ENCODE data around the gene MYRF.

The MYRF gene

DNA sequence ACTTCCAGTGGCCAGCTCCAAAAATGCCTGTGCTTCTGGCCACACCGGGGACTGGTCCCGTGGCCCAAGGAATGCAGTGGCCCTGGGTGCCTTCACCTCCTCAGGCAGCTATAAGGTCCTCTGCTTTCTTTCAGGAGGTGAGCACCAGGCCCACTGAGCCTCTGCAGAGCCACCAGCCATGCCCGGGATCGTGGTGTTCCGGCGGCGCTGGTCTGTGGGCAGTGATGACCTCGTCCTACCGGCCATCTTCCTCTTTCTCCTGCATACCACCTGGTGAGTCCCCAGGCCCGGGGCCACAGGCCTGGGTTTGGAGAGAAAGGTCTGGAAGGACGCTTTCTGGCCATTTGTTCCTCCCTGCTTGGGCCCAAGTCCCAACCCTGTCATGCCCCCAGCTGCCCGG, 32.5 kb upstream of the MYRF start:
- no peak for DNase-seq

DNA sequence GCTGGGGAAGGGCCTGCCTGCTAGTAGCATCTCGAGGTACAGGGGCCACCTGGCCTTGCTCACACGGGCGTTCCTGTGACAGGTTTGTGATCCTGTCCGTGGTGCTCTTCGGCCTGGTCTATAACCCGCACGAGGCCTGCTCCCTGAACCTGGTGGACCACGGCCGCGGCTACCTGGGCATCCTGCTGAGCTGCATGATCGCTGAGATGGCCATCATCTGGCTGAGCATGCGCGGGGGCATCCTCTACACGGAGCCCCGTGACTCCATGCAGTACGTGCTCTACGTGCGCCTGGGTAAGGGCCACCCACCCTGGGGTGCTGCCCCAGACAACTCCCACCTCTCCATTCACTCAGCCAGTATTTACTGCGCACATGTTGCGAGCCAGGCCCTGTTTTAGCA, 31.8 kb upstream of the MYRF start:
- no peak for DNase-seq

DNA sequence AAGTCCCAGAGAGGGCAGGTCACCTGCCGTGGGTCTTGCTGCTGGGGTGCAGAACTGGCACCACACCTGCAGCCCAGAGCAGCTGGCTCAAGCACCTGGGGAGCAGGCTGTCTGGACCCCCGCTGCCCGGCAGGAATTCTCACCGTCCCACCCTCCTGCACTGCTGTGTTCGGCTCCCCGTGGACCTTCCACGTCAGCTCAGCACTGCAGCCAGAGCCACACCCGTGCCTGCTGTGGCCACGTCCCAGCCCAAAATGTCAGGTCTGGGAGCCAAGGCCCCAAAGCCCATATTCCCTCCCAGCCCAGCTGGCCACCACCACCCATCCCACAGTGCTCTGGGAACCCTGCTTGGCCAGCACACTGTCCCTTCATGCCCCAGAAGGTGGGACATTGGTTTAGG, 28.0 kb upstream of the MYRF start:
- DNase-seq = no peak

DNA sequence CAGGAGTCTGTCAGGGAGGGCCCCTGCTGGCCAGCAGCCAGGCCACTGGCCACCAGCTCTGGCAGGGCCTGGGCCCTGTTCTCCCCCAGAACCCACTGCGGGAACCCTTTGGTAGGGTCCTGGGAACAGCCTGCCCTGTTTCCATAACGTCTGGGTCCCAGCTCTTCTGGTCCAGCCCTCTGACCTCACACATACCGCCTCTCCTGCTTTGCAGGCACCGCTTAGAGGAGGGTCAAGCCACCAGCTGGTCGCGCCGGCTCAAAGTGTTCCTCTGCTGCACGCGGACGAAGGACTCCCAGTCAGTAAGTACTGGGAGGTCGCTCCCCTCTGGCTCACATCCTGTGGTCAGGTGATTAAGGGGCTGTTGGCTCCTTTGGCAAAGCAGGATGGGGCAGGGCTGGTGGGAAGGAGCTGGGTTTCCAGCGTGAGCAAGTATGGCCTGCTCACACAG, 26.6 kb upstream of the MYRF start:
- DNase-seq = no peak

DNA sequence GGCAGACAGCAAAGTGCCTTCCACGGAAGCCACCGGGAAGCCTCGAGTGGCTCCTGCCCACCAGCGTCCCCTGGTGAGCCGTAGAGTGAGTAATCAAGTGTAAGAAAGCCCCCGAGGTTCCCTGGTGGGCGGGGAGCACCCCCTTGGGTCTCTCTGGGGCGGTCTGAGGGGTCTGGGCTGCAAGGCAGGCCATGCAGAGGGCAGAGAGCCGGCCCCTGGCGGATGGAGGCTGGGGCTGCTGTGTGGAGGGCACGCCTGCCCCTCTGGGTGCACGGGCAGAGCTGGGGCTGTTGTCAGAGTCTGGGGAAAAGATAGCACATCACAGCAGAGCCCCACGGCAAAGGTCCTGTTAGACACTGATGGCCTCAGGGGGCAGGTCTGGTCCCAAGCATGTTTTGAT, 25.7 kb upstream of the MYRF start:
- DNase-seq = no peak

DNA sequence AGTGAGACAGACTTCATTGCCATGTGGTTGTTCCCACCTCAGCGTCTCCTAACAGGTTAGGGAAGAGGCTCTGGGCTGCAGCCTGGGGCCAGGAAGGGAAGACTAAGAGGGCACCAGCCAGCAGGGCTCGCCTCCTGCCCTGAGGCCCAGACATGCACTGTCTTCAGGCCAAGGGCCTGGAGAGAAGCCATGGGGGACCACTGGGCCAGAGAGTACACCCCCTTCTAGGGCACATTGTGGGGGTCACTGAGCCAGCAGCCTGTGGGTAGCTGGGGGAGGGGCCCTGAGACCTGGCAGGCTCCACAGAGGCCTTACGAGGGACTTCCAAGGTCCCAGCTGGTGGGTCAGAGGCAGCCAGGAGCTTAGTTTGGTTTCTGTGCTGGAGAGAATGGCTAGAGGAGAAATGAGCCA, 25.0 kb upstream of the MYRF start:
- DNase-seq = no peak

DNA sequence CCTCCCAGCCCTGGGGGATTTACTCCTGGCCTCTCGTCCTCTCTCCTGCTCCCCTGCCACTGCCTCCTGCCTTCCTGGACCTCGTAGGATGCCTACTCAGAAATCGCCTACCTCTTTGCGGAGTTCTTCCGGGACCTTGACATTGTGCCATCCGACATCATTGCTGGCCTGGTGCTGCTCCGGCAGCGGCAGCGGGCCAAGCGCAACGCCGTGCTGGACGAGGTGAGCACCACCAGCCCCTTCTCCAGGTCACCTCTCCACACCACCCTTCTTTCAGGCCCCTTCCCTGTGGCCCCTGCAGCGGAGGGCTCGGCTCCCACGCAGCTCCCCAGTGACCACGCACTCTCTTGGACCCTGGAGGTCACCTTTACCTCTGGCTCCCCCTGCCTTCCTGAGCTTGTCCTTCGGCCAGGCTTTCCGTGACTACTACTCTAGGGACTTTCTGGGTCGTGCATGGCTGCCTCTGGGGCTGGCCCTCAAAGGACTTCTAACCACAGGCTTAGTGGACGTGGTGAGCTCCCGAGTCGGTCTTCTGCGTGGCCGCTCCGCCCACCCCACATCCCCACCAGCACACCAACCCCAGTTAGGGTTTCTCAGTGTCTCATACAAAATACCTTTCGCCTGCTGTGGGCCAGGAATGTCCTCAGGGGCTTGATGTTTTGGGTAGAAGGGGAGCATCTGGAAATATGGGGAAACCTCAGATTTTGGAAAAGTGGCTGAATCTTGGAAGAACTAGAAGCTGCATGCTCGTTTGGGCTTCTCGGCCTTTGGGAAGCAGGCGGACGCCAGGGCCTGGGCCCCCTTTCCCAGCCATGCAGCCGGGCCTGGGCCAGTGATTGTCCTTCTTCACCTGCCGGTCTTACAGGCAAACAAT, 24.1 kb upstream of the MYRF start:
- no peak for DNase-seq

DNA sequence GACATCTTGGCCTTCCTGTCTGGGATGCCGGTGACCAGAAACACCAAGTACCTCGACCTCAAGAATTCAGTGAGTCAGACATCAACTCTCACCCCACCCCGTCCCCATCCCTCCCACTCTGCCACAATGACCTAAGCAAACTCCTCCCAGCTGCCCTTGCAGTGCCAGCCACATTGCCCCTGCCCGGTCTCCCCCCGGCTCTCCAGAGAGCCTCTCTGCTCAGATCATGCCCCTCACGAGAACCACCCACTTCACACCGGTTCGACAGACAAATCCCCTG, 23.6 kb upstream of the MYRF start:
- no peak for DNase-seq

DNA sequence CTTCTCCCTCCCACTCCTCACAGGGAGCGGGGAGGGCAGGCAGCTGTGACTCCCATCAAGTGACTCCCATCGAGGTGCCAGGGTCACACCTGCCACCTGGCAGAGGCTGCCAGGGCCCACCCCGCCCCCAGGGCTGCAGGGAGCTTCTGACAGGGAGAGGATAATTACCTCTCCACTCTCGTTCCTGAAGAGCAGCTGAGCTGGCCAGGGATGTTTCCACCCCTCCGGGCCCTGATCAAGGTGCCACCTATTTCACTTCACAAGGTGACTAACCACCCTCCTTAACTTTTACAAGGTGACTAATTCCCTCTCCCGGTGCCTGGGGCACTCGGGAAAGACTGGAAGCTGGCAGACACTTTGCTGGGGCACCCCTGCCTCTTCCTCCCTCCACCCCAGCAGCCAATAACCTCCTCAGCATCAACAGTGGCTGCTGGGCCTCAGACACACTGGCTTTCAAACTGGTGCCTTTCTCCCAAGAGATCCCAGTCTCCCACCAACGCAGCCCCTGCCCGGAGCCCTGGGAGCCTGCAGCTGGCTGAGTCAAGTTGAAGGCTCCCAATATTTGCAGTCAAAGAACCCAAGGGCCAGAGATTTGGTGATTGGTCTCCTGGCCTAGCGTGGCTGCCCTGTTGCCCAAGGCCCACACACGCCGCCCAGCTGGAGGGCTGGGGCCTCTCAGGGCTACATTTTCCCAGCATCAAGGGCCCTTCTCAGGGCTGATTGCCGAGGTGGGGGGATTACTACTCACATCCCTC, 22.0 kb upstream of the MYRF start:
- no peak for DNase-seq

DNA sequence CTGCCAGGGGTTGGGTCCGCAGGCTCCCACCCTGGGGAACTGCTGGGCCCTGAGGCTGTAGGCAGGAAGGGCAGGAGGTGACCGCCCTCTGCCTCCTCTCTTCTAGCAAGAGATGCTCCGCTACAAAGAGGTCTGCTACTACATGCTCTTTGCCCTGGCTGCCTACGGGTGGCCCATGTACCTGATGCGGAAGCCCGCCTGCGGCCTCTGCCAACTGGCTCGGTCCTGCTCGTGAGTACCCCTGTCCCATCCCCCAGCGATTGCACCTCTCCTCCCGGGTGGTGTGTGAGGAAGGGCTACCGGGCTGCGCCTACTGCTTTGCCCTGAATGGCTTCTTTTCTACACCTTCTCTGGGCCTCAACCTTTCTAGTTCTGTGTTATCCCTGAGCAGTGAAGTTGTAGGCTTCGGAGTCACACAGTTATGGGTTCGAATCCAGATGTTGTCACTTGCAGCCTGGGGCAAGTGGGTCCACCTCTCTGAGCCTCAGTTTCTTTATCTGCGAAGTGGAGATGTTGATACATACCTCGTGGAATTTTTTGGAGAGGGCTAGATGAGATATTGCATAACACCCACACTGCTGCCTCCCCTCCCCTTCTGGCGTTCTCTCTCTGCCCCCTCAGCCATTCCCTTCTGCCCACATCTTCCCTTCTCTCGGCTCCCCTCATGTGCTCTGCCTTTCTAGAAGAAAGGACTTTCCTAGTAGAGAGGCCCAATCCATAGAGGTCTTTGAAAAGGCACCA, 21.1 kb upstream of the MYRF start:
- DNase-seq = no peak

DNA sequence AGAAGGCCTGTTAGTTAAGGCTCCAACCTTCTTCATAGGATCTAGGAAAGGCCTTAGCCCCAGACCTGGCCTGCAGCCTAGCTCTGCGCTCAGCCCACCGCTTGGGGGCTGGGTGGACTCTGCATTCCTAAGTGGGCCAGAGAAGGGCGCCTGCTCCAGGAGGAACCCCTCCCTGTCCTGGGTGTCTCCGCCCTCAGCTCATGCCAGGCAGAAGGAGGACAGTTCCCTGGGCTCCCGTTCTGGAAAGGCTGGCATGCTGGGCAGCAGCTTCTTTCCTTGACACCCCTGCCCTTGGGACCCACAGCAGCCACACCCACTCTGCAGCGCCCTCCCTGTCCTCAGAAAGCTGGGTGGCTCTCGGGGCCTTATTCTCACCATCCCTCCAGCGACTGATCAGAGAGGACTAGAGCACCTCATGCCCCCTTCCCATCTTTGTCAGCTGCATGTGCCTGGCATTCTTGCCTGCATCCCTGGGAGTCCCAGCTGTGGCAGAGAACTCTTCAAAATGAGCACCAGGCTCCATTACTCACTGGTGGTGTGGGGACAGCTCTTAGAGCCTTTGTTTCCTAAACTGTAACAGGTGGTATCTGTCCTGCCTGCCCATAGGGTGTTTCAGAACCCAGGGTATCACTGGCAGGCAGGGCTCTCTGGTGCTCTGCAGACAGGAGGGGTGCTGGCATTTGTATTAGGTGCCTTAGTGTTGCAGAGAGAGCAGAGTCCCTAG, 20.3 kb upstream of the MYRF start:
- no peak for DNase-seq

DNA sequence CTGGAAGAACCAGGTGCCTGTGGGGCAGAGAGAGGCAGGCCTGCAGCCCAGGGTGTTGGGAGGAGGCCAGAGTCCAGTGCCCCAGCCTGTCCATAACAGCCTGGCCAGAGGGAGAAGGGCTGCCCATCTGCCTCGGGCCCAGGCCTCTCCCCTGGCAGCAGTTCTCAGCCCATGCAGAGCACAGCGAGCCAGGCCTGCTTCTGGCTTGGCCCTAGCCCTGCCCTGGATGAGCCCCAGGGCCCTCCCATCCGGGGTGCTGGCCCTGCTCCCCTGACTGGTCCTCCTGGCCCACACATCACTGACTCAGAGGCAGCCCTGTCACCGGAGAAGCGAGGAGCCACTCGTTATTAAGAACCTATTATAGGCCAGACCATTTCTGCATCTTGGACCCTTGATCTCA, 19.7 kb upstream of the MYRF start:
- no peak for DNase-seq

DNA sequence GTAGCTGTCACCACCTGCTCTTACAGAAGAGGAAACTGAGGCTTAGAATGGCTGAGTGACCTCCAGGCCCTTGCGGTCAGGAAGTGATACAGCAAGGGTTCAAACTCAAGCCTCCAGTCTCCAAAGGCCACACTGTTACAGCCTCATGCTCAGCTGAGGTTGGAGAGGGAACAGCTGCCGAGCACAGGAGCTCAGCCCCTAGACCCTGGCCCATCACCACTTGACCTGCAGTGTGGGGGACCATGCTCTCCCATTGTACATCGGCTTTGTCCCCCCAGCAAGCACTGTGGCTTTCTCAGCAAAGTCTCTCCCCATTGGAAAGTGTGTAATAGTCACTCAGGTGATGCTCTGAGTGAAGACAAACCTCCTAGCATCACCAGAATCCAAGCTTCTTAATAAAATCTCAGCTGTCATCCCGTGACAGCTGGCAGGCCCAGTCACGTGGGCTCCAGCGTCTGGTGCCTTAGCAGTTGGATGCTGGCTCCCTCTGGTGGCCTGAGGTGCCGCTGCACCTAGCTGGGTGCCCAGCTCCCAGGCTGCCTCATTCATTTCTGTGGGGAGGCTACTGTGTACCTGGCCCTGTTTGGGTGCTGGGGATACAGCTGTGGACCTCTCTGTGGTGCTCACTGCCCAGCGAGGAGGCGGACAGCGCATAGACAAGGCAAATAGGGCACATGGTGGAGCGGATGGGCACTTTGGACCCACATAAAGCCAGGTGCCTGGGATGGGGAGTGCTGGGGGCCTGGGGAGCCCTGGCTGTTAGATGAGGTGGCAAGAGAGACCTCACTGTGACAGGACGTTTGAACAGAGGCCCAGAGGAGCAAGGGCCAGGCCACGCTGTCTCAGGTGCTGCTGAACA, 19.1 kb upstream of the MYRF start:
- DNase-seq = peak; percentile 57 to 66

DNA sequence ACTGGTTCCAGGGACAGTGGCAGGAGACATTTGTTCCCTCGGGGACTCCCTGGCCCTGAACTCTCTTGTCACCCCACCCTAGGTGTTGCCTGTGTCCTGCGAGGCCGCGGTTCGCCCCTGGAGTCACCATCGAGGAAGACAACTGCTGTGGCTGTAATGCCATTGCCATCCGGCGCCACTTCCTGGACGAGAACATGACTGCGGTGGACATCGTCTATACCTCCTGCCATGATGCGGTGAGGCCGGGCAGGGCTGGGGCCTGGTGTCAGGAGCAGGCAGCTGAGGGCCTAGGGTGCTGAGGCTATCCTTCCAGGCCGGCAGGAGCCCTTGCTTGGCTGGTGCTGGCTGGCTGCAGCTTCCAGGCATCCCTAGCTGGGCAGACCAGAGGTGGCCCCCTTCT, 17.7 kb upstream of the MYRF start:
- no peak for DNase-seq

DNA sequence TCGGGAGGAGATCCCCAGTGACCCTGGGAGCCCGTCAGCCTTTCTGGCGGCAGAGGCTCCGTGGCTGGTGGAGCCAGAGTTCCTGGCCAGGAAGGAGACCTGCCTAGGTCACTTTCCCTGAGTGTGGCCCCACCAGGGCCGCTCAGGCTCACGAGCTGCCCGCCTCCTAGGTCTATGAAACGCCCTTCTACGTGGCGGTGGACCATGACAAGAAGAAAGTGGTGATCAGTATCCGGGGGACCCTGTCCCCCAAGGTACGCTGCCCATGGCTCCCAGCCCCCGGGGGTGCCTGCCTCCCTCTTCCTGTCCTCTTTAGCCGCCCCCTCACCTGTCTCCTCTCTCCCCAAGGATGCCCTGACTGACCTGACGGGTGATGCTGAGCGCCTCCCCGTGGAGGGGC, 17.0 kb upstream of the MYRF start:
- DNase-seq = no peak

DNA sequence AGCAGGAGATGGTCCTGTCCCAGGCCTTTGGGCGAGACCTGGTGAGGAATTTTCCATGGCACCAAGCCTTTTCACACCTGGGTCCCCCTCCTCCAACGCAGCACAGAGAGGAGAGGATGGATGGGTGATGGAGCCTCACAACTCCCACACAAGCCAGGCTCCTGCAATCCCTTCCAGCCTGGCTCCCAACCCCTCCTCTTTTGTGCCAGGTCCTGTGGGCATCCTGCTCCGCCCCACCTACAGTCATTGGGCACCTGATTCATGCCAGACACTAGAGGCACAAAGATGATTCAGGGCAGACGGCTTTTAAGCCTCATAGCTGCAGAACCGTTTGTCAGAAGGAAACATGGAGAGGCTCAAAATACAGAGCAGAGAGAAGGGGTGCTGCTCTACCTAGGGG, 16.1 kb upstream of the MYRF start:
- DNase-seq = no peak

DNA sequence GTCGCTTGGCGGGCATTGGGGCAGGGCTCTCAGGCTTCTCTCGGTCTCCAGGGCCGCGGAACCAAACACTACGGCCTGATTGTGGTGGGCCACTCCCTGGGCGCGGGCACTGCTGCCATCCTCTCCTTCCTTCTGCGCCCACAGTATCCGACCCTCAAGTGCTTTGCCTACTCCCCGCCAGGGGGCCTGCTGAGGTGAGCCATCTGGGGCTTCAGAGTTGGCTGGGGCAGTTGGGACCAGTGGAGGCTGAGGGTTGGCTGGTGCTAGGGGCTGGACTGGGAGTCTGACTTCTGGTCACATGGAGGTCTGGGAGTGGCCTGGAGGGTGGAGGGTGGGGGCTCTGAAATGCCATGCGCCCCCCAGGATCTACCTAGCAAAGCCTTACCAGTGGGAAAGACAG, 15.3 kb upstream of the MYRF start:
- DNase-seq = no peak

DNA sequence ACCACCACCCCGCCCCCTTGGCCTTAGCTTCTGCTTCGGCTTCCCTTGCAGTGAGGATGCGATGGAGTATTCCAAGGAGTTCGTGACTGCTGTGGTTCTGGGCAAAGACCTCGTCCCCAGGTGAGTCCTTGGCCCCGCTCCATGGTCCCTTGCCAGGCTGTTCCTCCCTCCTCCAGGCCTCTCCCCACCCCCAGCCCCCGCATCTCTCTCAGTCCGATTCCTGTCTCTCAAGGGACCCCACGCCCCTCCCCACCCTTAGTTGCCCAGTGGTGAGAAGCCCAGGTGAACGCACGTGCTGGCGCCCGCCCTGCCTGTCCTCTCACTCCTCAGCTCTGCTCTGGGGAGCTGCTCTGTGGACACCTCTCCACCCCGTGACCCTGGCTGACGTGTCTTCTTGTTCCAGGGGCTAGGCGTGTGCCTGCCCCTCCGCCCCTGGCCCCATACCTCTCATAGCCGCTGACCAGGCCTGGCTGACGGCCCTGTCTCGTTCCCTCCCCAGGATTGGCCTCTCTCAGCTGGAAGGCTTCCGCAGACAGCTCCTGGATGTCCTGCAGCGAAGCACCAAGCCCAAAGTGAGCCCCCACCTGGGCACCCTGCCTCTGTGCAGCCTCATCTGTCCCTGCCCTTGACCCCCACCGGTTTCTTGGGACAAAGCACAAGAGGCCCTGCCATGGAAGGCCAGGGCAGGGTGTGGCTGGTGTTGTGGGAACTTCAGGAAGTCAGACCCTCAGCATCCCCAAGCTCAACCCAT, 14.6 kb upstream of the MYRF start:
- no peak for DNase-seq

DNA sequence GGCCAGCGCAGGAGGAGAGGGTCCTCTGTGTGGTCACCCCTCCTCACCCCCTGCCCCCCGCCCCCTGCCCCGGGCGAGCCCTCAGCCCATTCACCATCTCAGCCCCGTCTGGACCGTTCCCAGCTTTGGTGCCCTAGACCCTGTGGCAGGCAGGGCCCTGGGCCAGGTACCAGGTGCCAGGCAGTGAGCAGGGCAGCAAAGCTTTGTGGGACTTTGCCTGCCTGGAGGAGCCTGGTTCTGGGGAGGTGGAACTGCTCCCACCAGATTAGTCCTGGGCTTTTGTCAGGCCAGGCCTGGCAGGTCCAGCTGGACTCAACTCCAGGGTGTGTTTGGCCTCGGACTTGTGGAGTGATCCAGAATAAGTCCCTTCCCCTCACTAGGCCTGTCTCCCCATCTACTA, 13.7 kb upstream of the MYRF start:
- DNase-seq = no peak

DNA sequence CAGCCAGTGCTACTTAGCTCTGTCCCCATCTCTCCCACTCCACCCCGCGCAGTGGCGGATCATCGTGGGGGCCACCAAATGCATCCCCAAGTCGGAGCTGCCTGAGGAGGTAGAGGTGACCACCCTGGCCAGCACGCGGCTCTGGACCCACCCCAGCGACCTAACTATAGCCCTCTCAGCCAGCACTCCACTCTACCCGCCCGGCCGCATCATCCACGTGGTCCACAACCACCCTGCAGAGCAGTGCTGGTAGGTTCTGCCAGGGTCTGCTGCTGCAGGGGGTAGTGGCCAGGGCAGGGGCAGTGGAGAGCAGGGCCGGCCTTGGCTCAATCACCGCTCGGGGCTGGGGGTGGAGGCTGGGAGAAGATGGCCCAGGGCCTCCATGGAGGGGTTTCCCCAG, 13.0 kb upstream of the MYRF start:
- no peak for DNase-seq

DNA sequence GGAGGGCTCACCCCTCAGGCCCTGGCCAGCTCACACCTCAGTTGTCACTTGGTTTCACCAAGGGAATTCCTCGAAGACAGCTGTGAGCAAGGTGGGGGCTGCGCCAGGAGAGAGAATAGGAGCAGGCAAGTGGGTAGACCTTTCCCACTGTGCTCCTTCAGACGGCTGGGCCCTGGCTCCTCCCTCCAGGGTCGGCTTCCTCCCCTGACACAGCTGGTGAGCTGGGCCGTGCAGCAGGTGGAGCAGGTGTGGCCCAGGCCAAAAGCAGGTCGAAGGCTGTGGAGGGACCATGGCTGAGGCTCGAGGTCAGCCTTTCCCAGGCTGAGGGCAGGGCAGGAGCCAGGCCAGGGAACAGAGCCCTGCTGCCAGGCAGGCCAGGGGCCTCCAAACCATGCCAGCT, 12.5 kb upstream of the MYRF start:
- DNase-seq = no peak

DNA sequence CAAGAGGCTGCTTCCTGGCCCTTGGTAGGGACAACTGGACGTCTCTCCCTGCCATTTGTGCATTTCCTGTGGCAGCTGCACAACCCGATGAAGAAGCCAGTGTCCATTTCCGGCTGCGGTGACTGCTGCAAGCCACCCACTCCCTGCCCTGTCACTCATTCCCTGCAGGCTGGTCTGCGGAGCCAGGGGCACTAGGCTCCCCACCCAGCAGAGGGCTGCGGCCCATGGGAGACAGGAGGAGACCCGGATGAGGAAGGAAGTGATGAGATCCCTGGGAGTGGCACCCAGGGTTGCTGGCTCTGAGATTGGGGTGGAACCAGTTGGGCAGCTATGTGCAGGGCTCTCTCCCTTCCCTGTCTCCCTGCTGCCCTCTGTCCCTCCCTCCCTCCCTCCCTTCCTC, 10.0 kb upstream of the MYRF start:
- no peak for DNase-seq
